Adrenal gland (tissue), 5 donors: ENCODE measurements around the gene KCNIP2.

Experiments used
- POLR2A ChIP-seq, 2 donors: fragments of 450-650 bp; IDR thresholded peaks; one replicate each; pipeline ENCODE4 v1.6.1; 2017; ENCODE audit warnings: antibody characterized with exemption in 2 of 2, mild to moderate bottlenecking in 2 of 2, moderate library complexity in 1 of 2
- TF ChIP-seq, protein P1 (sequence below), 6 experiments: fragments of 450-650 bp in 4 of 6; fragments of 200-600 bp in 2 of 6; sonication (generic) in 1 of 6; IDR thresholded peaks; 1 replicate in 5 of 6; 2 replicates in 1 of 6; pipeline versions ENCODE4 v1.5.1 to v1.8.0; 2016 to 2021; ENCODE audit warnings: antibody characterized with exemption in 6 of 6, mild to moderate bottlenecking in 2 of 6, moderate library complexity in 1 of 6
- donor health status: DM: no; HTN: no; CAD: no.

GRCh38 chr10:101778151-101778780, 65.3 kb downstream of the KCNIP2 start:
- TF ChIP-seq, protein P1, sequence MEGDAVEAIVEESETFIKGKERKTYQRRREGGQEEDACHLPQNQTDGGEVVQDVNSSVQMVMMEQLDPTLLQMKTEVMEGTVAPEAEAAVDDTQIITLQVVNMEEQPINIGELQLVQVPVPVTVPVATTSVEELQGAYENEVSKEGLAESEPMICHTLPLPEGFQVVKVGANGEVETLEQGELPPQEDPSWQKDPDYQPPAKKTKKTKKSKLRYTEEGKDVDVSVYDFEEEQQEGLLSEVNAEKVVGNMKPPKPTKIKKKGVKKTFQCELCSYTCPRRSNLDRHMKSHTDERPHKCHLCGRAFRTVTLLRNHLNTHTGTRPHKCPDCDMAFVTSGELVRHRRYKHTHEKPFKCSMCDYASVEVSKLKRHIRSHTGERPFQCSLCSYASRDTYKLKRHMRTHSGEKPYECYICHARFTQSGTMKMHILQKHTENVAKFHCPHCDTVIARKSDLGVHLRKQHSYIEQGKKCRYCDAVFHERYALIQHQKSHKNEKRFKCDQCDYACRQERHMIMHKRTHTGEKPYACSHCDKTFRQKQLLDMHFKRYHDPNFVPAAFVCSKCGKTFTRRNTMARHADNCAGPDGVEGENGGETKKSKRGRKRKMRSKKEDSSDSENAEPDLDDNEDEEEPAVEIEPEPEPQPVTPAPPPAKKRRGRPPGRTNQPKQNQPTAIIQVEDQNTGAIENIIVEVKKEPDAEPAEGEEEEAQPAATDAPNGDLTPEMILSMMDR (IDR thresholded peaks at IDR 0.05), result no peak
- TF ChIP-seq POLR2A (IDR thresholded peaks at IDR 0.05), result no peak
